OCI-M2 (cell line): Measurements from ENCODE around the gene CAMK2B.
"Not testable (repeated sequence)": the region's sequence is repeated elsewhere in the genome, so short reads cannot be mapped to it uniquely, and the experiment has no call there.

Experiments
- DNase-seq: peaks from one replicate; lab custom pipeline; 2025; ENCODE audit not compliant: unreplicated experiment; lab: John Stamatoyannopoulos, UW

Gene CAMK2B

GRCh38 chr7:44176486-44176885 lies 148.9 kb downstream of the CAMK2B start:
- DNase-seq, result no peak

- DNase-seq, result no peak
Observed at GRCh38 chr7:44175730-44176129, 149.7 kb downstream of the CAMK2B start.

- not testable (repeated sequence) for DNase-seq
Observed at GRCh38 chr7:44174694-44174948, 150.8 kb downstream of the CAMK2B start.

DNA sequence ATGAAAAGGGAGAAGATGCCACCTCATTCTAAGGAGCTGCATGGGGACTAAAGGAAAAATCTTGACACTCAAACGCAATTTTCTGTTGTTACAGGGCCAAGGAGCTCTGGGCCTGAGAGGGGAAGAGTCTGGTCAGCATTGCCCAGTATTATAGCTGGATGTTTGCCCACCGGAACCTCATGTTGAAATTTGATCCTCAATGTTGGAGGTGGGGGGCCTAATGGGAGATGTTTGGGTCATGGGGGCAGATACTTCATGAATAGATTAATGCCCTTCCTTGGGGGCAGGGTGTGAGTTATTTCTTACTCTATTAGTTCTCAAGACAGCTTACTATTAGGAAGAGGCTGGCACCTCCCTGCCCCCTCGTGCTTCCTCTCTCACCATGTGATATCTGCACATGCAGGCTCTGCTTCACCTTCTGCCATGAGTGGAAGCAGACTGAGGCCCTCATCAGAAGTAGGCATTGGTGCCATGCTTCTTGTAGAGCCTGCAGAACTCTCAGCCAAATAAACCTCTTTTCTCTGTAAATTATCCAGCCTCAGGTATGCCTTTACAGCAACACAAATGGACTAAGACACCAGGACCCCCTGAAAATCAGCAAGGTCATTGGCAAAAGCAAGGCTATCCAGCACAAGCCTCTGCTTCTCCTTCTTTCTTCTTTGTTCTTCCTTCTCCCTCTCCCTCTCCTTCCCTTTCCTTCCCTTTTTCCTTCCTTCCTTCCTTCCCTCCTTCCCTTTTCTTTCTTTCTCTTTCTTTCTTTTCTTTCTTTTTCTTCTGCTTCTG lies 151.3 kb downstream of the CAMK2B start:
- no peak for DNase-seq

GRCh38 chr7:44172803-44173424 lies 152.5 kb downstream of the CAMK2B start:
- no peak for DNase-seq

DNA sequence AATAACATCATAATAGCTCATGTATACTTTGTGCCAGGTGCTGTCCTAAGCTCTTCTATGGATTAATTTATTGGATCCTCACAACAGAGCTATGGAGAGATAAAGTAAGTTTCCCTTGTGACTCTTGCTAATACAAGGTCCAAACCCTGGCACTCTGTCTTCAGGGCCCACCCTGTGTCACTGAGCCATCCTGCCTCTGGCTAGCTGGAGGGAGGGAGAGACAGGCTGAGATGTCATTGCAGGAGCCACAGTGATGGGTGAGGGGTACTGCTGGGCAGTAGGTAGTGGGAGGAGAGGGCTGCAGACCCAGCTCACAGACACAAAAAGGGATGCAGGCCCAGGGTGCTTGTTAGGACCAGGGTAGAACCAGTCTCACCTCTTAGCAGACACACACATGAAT lies 153.0 kb downstream of the CAMK2B start:
- DNase-seq, result no peak

DNA sequence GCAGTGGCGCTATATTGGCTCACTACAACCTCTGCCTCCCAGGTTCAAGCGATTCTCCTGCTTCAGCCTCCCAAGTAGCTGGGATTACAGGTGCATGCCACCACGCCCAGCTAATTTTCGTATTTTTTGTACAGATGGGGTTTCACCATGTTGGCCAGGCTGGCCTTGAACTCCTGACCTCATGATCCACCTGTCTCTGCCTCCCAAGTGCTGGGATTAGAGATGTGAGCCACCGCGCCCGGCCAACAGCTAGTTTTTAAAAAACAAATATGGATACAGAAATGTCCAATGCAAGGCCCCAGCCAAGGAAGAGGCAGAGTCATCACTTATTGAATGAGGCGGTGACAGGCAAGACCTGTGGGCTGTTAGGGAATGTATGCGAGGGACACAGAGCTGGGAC lies 153.5 kb downstream of the CAMK2B start:
- not testable (repeated sequence) for DNase-seq

DNA sequence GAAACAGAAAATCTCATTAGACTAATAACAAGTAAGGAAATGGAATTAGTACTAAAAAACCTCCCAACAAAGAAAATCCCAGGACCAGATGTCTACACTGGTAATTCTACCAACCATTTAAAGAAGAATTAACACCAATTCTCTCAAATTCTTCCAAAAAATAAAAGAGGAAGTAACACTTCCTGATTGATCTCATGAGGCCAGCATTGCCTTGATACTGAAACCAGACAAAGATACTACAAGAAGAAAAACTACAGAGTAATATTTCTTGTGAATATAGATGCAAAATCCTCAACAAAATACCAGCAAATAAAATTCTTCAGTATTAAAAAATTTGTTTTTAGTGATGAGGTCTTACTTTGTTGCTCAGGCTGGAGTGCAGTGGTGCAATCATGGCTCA lies 157.5 kb downstream of the CAMK2B start:
- DNase-seq, result no peak
